NCI-H2029 (cell line): ENCODE data around the gene RXRG.
A peak's percentile ranks its signal among the peaks of the same experiment; 100 is the strongest.

Source experiments
- DNase-seq: peaks from one replicate; lab custom pipeline; 2025; lab: John Stamatoyannopoulos, UW

Gene RXRG

DNA sequence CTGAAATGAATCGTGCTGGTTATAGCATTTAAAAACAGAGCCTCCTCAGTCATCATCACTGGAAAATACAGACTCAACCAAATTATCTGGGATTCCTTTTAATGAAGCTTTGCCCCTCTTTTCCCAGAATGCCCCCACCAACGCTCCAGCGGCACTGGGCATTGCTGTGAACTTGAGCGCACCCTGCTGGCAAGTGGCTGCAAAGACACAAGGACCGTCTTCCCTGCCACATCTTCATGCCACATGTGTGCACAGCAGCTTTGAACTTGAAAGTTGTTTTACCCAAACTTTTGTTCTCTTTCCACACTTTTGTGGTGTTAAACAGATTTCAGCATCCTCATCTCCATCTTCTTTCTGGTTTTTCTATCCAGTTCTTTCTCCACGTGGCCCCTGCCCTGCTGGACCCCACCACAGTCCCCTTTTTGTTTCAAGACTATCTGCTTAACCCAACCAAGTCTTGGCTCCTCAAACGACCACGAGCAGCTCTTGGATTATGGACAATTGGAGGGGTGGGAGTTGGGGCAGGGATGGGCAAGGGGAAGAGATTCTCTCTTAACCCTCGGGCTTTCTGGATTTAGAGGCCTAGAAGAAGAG, 75.6 kb downstream of the RXRG start:
- peak; percentile 15 for DNase-seq

DNA sequence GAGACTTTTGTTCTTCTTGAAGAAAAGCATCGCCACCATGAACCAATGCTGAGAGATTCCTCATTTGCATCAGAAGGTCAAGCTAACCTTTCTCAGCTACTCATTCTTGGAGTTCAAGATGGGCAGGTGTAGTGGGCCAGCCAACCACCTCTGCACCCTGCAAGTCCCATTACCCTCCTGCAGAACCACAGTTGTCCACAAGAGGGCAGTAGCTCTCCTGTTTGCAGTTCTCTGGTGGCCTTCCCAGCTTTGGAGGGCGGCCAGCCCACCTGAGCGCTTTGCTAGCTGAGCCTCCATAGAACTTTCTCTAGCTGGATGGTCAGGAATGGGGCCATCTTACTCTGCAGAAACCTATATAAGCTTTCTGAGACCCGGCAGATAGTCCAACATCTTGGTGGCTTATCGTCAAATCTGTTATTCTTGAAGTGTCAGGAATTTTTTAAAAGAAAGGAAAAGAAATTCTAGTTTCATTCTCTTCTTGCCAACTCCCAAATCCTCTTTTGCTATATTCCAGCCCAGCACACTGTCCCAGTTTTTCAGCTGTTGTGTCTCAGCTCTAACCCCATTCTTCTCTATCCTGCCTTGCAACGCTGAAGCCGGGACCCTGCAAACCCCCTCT, 77.4 kb downstream of the RXRG start:
- peak; percentile 47 for DNase-seq

GRCh38 chr1:165365341-165365740, 79.6 kb downstream of the RXRG start:
- peak; percentile 10 for DNase-seq

DNA sequence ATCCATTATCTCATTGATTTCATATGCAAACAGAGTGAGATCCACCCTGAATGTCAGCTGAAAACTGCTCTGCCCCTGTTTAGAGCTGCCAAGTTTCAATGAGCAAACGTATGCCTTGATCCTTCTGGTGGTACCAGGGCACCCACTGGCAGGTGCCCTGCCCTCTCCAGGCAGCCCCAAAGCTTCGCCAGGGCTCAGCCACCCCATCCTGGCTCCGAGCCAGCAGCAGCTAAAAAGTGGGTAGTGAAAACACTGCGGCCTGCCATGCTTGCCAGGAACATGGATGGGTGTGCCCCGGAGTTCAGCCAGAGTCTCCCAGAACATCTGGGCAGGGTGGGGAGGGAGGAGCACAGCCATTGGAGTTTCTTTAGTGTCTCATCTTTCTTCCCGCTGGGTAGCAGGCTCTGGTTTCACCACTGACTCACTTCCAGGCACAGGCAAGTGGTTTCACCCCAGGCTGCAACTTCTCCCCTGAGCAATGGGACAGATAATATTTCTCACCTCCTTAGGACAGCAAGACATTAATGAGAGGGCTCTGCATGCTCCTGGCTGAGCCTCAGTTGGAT, 80.3 kb downstream of the RXRG start:
- no peak for DNase-seq

GRCh38 chr1:165356876-165357275, 88.0 kb downstream of the RXRG start:
- DNase-seq = no peak

- no peak for DNase-seq
Measured at GRCh38 chr1:165355977-165356811, 88.7 kb downstream of the RXRG start, which contains the start of gene LMX1A. TSS of gene LMX1A (minus strand) at chr1:165356715. CDS start at chr1:165355559, 1,156 bp downstream.

DNA sequence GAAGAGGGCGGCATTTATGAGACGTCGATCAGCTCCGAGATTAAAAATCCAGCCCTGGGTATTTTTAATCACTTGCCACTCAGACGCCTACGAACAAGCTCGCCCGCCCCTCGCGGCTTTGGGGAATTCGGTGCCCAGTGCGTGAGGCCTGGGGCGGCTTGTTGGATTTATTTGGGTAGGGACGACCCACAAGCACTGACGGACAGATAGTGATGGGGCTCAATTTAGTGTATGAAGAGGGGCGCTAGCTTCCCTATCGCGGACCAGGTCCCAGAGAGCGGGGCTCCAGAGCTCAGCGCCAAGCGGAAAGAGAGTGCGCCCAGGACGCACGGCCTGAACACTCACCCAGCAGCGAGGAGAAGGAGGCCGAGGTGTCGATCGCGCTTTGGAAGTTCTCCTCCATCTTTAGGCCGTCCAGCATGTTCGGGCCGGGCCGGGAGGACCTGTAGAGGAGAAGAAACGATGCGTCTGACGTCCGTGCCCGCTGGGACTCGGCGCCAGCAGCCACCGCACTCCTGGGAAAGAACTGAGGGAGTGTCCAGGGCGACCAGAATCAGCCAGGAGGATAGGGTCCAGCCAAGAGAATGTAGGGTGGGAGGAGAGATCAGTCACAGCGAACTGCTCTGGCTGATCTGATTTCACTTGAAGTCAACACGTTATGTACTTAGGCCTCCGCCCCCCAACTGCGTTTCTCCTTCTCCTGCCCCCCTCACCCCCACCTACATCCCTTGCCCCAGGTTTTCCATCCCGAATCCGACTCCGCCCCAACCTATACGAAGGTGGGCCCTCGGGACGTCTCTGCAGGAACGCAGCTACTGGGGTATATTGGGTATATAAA, 89.6 kb downstream of the RXRG start:
- no peak for DNase-seq

- no peak for DNase-seq
Measured at GRCh38 chr1:165354739-165355138, 90.2 kb downstream of the RXRG start.

DNA sequence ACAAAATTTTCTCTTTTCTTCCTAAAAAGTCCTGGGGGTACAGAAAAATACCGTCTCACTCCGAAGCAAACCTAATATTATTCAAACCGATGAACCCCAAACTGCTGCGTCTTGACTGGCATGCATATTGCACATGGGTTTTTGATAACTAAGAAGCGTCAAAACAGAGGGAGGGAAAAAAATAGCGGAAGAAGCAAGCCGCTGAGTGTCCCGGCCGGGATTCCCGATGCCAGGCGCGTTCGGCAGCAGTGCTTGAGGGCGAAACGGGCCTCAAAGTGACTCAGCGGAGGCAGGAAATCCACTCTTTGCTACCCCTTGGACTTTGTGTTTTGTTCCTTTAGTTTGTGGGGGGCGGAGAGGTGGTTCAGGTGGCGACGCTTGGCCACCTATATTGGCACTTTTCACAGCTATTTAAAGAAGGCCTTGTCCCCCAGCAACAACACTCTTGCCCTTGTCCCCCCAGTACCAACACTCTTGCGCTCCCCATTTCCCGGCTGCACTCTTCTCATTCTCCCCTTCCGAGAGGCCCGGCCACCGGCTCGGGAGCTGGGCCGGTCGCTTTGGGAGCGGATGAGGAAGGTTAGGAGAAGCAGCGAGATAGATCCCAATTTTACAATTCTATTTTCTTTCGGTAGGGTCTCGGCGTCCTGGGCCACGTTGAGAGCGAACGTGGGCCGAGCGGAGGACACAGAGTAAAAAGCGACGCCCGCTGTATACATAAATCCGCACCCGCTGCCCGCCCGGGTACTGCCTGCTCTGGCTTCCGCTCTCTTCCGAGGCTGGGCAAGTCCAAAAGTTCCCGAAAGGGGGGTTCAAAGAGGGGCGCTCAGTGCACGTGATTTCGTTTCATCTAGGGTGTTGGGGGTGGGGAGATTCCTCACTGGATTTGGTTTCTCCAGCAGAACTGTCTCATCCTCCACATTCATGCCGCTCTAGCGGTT, 90.9 kb downstream of the RXRG start:
- no peak for DNase-seq

DNA sequence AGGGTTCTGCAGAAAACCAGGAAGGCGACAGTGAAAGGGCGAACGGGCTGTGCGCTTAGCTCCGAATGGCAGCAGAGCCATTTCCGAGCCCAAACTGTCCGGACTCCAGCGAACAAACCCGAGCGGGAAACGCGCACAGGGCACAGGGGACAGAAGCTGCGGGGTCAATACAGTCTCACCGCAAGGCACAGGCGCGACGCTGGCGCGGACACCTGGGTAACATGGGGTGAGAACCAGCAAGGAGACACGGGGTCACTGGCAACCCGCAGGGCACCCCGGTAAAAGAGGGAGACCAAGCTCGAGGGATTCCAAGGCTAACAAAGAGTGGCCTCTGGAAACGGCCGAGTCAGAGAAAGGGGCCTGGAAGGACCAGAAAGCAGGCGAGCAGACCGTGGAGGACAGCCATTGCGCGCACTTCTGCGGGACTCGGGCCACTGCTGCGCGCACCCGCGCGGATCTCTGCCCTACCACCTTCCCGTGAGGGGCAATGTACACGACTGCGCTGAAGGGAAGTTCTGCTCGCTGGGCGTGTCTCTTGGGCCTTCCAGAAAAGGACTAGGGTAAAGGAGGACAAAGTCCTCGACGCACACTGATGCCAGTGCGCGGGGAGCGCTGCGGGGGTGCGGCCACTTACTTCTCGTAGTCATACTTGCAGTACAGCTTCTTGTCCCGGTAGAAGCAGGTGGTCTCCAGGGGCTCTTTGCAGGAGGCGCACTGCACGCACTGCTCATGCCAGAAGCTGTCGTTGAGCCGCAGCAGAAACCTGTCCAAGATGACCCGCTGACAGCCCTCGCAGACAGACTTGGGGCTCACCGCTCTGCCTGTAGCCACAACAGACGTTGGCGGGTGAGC, 92.3 kb downstream of the RXRG start:
- DNase-seq = no peak

DNA sequence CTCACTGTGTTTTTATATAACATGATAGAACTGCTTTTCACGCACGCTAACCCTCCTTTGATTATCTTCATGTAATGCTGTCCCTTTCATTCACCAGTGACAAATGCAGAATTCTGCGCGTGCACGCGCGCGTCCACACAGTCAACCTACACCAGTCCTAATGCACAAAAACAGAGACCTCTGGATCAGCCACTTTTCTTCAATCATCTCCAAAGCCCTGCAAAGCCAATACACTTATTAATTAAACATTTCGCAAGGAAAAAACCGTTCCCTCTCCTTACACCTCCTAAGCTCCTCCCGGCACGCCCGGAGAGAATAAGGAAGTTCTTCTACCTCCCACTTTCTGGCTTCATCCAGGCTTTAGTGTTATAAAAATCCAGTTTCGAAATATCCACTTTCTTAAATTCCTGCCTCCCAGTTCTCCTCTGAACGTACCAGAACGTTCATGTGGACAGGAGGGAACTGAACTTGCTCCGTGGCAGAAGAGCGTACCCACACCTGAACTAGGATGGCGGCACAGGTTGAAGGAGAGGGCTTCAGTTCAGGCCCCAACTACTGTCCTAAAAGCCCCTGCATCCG, 93.0 kb downstream of the RXRG start:
- DNase-seq = no peak
